NK-92 (cell line): Measurements from ENCODE around the gene CNTRL.

Source experiments
- DNase-seq: peaks from one replicate; lab custom pipeline; 2025; ENCODE audit not compliant: unreplicated experiment; lab: John Stamatoyannopoulos, UW

The CNTRL gene

GRCh38 chr9:121198512-121199042, 123.8 kb downstream of the CNTRL start:
- no peak for DNase-seq

- no peak for DNase-seq
These were observed 125.2 kb downstream of the CNTRL start for GRCh38 chr9:121199921-121200320.

- DNase-seq, result no peak
These were observed 125.6 kb downstream of the CNTRL start for GRCh38 chr9:121200356-121200755.

GRCh38 chr9:121201045-121201737, 126.4 kb downstream of the CNTRL start:
- no peak for DNase-seq

- peak; percentile 99 for DNase-seq
These were observed 127.2 kb downstream of the CNTRL start, which contains the start of gene RAB14 for GRCh38 chr9:121201738-121202533. Gene RAB14 (minus strand): TSS chr9:121201869. CDS start chr9:121193412, 8,457 bp downstream.

GRCh38 chr9:121204121-121204520, 129.4 kb downstream of the CNTRL start:
- no peak for DNase-seq

GRCh38 chr9:121204611-121205010, 129.9 kb downstream of the CNTRL start:
- DNase-seq, result no peak

GRCh38 chr9:121206516-121207370, 132.0 kb downstream of the CNTRL start:
- no peak for DNase-seq

GRCh38 chr9:121207371-121207940, 132.7 kb downstream of the CNTRL start:
- no peak for DNase-seq

- DNase-seq, result no peak
These were observed 135.8 kb downstream of the CNTRL start for GRCh38 chr9:121210536-121210935.

GRCh38 chr9:121213136-121213806, 138.5 kb downstream of the CNTRL start:
- DNase-seq, result no peak

- no peak for DNase-seq
These were observed 139.2 kb downstream of the CNTRL start for GRCh38 chr9:121214005-121214404.

GRCh38 chr9:121216271-121216805, 141.6 kb downstream of the CNTRL start:
- DNase-seq, result no peak

GRCh38 chr9:121217609-121218292, 143.0 kb downstream of the CNTRL start:
- no peak for DNase-seq

- DNase-seq, result no peak
These were observed 143.7 kb downstream of the CNTRL start for GRCh38 chr9:121218357-121219027.

- DNase-seq, result no peak
These were observed 144.8 kb downstream of the CNTRL start for GRCh38 chr9:121219530-121219929.

GRCh38 chr9:121220996-121221663, 146.4 kb downstream of the CNTRL start:
- DNase-seq, result no peak

- DNase-seq, result no peak
These were observed 146.9 kb downstream of the CNTRL start for GRCh38 chr9:121221664-121222055.
